Panc1 (cell line): ENCODE results near the gene FAM222B. TPM values are rescaled to one million over a fixed set of nuclear protein-coding genes. Genes with fewer than 3 reads are reported as not detected.

Experiments
- ATAC-seq: fragments of 200-7000 bp; cut with Tn5 transposase; 2 replicates; pipeline ENCODE4 v1.9.1; 2020; ENCODE audit warnings: mild to moderate bottlenecking, moderate library complexity
- BruUV-seq: library from RNA; stranded (reverse); fragments of 400-500 nt; replicated peaks from 2 replicates; lab custom pipeline; 2021; lab: Mats Ljungman, UMichigan
- CTCF ChIA-PET: fragments of 300-600 bp; sonication (Branson Sonifier 250); formaldehyde crosslinking; loops from one replicate; lab custom pipeline; 2022; ENCODE audit warnings: antibody characterized with exemption; lab: Charles Lee
- POLR2A ChIA-PET: fragments of 300-600 bp; sonication (Branson Sonifier 250); formaldehyde crosslinking; loops from one replicate; lab custom pipeline; 2022; ENCODE audit warnings: antibody characterized with exemption; lab: Charles Lee
- DNase-seq: peaks from one replicate; pipeline ENCODE4 v3.0.0-alpha.2; 2010; ENCODE audit warnings: low read depth, low spot score
- H3K27ac ChIP-seq: 2 replicates; pipeline ENCODE4 v1.5.1; 2011; ENCODE audit warnings: mild to moderate bottlenecking, low read length, inconsistent platforms
- H3K27me3 ChIP-seq: fragments of 200-500 bp; sonication (Bioruptor generic); 2 replicates; pipeline ENCODE4 v1.6.0; 2014; ENCODE audit warnings: low read length, inconsistent platforms; ENCODE audit not compliant: control insufficient read depth, insufficient read depth
- H3K36me3 ChIP-seq: fragments of 200-500 bp; sonication (Bioruptor generic); 2 replicates; pipeline ENCODE4 v1.5.1; 2014; ENCODE audit warnings: inconsistent platforms, mild to moderate bottlenecking, low read length, moderate library complexity; ENCODE audit not compliant: control insufficient read depth, insufficient read depth
- H3K4me1 ChIP-seq: 2 replicates; pipeline ENCODE4 v1.5.1; 2011; ENCODE audit warnings: inconsistent platforms, mild to moderate bottlenecking, low read length, moderate library complexity; ENCODE audit not compliant: control insufficient read depth, insufficient read depth
- H3K4me3 ChIP-seq, 2 experiments: 2 replicates each; pipeline ENCODE4 v1.5.1; 2011 to 2012; ENCODE audit warnings: low read depth in 2 of 2, low read length in 2 of 2, mild to moderate bottlenecking in 2 of 2, inconsistent platforms in 1 of 2, moderate library complexity in 1 of 2
- H3K9me3 ChIP-seq: fragments of 200-500 bp; sonication (Bioruptor generic); 2 replicates; pipeline ENCODE4 v1.5.1; 2014; ENCODE audit warnings: low read depth, mild to moderate bottlenecking, inconsistent platforms, low read length, moderate library complexity; ENCODE audit not compliant: control insufficient read depth, insufficient read depth
- POLR2AphosphoS5 ChIP-seq: IDR thresholded peaks from 2 replicates; pipeline ENCODE4 v1.6.1; 2012; ENCODE audit warnings: mild to moderate bottlenecking, low read depth, low read length, moderate library complexity
- REST ChIP-seq, 2 experiments: IDR thresholded peaks; 2 replicates each; pipeline ENCODE4 v1.6.1; 2011 to 2012; ENCODE audit warnings: low read depth in 2 of 2, control low read depth in 1 of 2, low read length in 1 of 2, mild to moderate bottlenecking in 1 of 2, moderate library complexity in 1 of 2; ENCODE audit not compliant: insufficient read depth in 1 of 2
- SIN3A ChIP-seq: IDR thresholded peaks from 2 replicates; pipeline ENCODE4 v1.6.1; 2012; ENCODE audit warnings: low read depth, mild to moderate bottlenecking, low read length, moderate library complexity, borderline replicate concordance; ENCODE audit not compliant: insufficient read depth
- TCF7L2 ChIP-seq: IDR thresholded peaks from 2 replicates; pipeline ENCODE4 v1.6.1; 2011; ENCODE audit warnings: mild to moderate bottlenecking, low read depth, low read length, inconsistent platforms
- in situ Hi-C: cut with HindIII; loops from 2 replicates; pipeline ENCODE4 v1.10.0; 2016; ENCODE audit warnings: low sequenced_read_pairs, low pct_unique_long_range_greater_than_20kb
- intact Hi-C: fragments of 100-400 bp; cut with micrococcal nuclease; formaldehyde crosslinking; loops from one replicate; pipeline ENCODE4 v1.10.0; 2022; ENCODE audit not compliant: unreplicated experiment
- total RNA-seq: library from RNA; stranded (reverse); gene quantifications from one replicate; pipeline ENCODE4 v1.2.1, GENCODE V29; 2021; ENCODE audit not compliant: unreplicated experiment
- TF ChIP-seq, protein P1 (sequence below): fragments of 450-650 bp; IDR thresholded peaks from 2 replicates; pipeline ENCODE4 v1.5.1; 2017; ENCODE audit warnings: mild to moderate bottlenecking

The FAM222B gene
- total RNA-seq, 1 experiment from 2014 or later, result 38.5 TPM

DNA sequence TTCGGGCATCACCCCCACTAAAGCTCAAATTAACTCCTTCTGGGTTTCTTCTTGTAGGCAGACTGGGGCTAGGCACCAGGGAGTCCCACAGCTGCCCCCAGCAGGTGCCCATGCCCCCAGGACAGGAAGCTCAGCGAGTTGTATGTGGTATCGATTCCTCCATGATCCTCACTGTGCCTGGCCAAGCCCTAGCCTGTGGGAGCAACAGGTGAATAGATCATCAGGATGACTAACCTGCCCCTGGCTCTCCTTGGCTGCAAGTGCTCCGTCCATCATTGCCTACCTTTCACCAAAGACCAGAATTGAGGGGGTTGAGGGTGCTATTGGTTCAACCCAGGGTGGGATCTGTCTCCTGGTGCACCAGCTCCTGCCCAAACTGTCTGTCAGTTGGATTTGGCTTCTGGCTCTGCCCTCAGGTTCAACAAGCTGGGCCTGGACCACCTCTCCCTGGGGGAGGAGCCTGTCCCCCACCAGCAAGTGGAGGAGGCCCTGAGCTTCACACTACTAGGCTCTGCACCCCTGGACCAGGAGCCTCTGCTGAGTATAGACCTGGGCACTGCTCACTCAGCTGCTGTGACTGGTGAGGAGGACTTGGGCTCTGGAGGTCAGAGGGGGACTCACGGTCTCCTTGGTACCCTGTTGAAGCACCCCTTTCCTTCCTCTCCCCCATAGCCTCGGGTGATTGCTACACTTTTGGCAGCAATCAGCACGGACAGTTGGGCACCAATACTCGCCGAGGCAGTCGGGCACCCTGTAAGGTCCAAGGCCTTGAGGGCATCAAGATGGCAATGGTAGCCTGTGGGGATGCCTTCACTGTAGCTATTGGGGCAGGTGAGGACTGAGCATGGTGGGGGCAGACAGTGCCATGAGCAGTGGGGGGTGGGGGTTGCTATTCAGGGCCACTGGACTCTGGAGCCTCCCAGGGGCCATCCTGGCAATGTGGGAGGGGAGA lies 101.9 kb downstream of the FAM222B start:
- BruUV-seq, result no TSS peak
- intact Hi-C loops (no loop called here), in situ Hi-C loops (no loop called here)
- Histone ChIP-seq H3K36me3 (no peaks in the 10 kb centered on the region; the same call in 1 of the 2 replicates), H3K27ac (no peak overlapping the region), H3K27me3 (no peaks in the 10 kb centered on the region), H3K4me3 (no peak overlapping the region), H3K9me3 (no peaks in the 10 kb centered on the region), H3K4me1 (peaks cover 11% of the 10 kb centered on the region)
- DNase-seq (no peak), ATAC-seq (no peak)
- ChIA-PET POLR2A (no interaction called here), CTCF (interaction anchor here (1.1 kb wide), 1 partner anchor 14 kb away, joined by 5 read pairs; the partner anchor contains the start of gene TLCD1)
- TF ChIP-seq, protein P1, sequence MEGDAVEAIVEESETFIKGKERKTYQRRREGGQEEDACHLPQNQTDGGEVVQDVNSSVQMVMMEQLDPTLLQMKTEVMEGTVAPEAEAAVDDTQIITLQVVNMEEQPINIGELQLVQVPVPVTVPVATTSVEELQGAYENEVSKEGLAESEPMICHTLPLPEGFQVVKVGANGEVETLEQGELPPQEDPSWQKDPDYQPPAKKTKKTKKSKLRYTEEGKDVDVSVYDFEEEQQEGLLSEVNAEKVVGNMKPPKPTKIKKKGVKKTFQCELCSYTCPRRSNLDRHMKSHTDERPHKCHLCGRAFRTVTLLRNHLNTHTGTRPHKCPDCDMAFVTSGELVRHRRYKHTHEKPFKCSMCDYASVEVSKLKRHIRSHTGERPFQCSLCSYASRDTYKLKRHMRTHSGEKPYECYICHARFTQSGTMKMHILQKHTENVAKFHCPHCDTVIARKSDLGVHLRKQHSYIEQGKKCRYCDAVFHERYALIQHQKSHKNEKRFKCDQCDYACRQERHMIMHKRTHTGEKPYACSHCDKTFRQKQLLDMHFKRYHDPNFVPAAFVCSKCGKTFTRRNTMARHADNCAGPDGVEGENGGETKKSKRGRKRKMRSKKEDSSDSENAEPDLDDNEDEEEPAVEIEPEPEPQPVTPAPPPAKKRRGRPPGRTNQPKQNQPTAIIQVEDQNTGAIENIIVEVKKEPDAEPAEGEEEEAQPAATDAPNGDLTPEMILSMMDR, result no peak
- TF ChIP-seq REST (IDR thresholded peaks at IDR 0.05; ENCODE audit: insufficient read depth in 1 of 2, low read depth in 2 of 2, low read length in 1 of 2) (no peak), SIN3A (no peak), TCF7L2 (no peak), POLR2AphosphoS5 (no peak)

GRCh38 chr17:28738680-28739384 lies 103.8 kb downstream of the FAM222B start:
- peaks cover 8% of the 10 kb centered on the region; the same call in 1 of the 2 replicates for H3K4me1 ChIP-seq
- no peak for ATAC-seq
- no peak overlapping the region for H3K27ac ChIP-seq
- no peaks in the 10 kb centered on the region for H3K9me3 ChIP-seq
- POLR2A ChIA-PET, result interaction anchor here (1.3 kb wide), 1 partner anchor 11 kb away, joined by 5 read pairs; no protein-coding TSS in a partner anchor
- DNase-seq, result no peak
- CTCF ChIA-PET, result interaction anchor here (0.5 kb wide), 1 partner anchor 380 kb away, joined by 8 read pairs; no protein-coding TSS in a partner anchor
- TF ChIP-seq SIN3A (no peak), POLR2AphosphoS5 (no peak), TCF7L2 (no peak), REST (IDR thresholded peaks at IDR 0.05; ENCODE audit: insufficient read depth in 1 of 2, low read depth in 2 of 2, low read length in 1 of 2) (no peak)
- TF ChIP-seq, protein P1, result no peak
- no peaks in the 10 kb centered on the region for H3K27me3 ChIP-seq
- in situ Hi-C loops (no loop called here), intact Hi-C loops (no loop called here)
- H3K4me3 ChIP-seq, result no peak overlapping the region
- BruUV-seq, result no TSS peak
- no peaks in the 10 kb centered on the region for H3K36me3 ChIP-seq
